Measurements from ENCODE around the gene IL4R.

GRCh38 chr16:27374221-27374803 lies 60.5 kb downstream of the IL4R start:
- TF ChIP-seq CTCF (IDR thresholded peaks at IDR 0.05) (no peak), POLR2A (IDR thresholded peaks at IDR 0.05) (no peak)

Data from testis (tissue), 2 donors.